ENCODE data around the gene CCL22.

- TF ChIP-seq CTCF (IDR thresholded peaks at IDR 0.05) = no peak
- no peak for TF ChIP-seq POLR2A (IDR thresholded peaks at IDR 0.05)
These were observed 54.7 kb downstream of the CCL22 start for GRCh38 chr16:57413301-57413730.

Data from testis (tissue), 2 donors.